LNCaP clone FGC (cell line): ENCODE data around the gene TRPV3.

Experiments
- DNase-seq: peaks from one replicate; pipeline ENCODE4 v3.0.0-alpha.2; 2011; ENCODE audit warnings: low read depth
- H3K4me3 ChIP-seq: 2 replicates; pipeline ENCODE4 v1.5.1; 2011; ENCODE audit warnings: mild to moderate bottlenecking, low read depth, low read length, control low read depth
- TF ChIP-seq, protein P1 (sequence below): IDR thresholded peaks from 2 replicates; pipeline ENCODE4 v1.5.1; 2012; ENCODE audit warnings: mild to moderate bottlenecking; ENCODE audit not compliant: control insufficient read depth, insufficient read depth; ENCODE audit errors: extremely low read depth

Gene TRPV3

DNA sequence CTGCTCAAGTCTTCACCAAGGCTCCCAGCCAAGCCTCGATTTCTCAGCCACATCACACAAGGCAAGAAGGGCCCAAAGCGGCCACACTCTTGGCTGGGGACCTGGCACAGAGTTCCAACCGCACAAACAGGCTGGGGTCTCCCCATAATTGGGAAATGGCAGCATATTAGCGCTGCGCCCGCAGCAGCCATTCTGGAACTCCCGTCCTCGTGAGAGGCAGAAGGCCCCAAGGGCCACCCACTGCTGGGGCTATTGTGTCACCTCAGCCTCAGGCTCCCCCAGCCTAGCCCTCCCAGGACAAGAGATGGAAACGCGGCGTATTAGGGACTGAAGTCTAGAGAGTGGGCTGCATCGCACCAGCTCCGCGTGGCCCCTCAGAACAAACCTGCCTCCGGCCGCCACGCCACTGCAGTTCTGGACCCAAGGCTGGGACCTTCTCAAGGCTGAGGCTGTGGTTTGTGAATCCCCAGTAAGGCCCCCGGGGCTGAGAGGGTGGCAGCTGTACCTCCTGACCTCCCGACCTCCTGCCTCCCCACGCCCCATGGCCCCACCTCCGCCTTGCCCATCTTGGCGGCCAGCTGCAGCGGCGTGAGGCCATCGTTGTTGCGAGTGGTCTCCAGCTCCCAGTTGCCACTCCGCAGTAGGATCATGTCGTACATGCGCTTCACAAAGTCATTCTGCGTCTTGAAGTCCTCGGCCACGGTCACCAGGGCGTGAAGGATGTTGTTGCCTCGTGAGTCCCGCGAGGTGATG lies 25.3 kb downstream of the TRPV3 start:
- H3K4me3 ChIP-seq = no peak overlapping the region
- DNase-seq = no peak

DNA sequence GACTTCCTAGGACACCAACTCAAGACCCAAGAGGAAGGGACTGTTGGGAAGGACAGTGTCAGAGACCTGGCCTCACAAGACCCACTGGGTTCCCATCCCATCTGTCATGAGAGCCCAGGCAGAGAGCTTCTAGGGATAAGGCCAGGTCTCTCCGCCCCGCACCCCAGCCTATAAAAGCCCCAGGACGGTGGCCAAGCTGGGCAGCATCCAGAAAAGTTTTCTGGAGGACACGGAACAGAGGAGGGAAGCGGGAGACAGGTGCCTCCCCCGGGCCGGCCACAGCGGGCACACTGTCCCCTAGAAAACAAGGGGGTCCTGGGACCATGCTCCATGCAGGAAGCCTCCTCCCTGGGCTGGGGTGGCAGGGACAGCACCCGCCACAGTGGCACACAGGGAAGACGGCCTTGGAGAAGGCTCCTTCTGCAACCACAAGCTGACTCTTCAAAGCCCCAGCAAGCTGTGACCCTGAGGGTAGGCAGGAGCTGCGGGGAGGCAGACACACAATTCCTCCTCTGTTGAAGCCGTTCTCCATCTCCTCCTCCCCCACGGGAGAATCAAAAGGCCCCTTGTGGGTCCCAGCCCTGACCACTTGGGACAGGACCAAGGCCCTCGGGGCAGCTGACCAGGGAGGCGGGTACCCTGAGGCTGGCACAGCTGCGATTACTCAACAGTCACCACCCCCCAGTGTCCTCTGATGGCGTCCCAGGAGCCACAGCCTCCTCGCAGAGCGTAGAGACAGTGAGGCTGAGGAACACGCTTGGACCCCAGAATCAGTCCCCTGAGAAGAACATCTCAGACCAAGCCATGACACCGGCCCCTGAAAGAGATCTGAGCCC lies 26.1 kb downstream of the TRPV3 start:
- no peak overlapping the region for H3K4me3 ChIP-seq
- no peak for DNase-seq
- TF ChIP-seq, protein P1, sequence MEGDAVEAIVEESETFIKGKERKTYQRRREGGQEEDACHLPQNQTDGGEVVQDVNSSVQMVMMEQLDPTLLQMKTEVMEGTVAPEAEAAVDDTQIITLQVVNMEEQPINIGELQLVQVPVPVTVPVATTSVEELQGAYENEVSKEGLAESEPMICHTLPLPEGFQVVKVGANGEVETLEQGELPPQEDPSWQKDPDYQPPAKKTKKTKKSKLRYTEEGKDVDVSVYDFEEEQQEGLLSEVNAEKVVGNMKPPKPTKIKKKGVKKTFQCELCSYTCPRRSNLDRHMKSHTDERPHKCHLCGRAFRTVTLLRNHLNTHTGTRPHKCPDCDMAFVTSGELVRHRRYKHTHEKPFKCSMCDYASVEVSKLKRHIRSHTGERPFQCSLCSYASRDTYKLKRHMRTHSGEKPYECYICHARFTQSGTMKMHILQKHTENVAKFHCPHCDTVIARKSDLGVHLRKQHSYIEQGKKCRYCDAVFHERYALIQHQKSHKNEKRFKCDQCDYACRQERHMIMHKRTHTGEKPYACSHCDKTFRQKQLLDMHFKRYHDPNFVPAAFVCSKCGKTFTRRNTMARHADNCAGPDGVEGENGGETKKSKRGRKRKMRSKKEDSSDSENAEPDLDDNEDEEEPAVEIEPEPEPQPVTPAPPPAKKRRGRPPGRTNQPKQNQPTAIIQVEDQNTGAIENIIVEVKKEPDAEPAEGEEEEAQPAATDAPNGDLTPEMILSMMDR = no peak

More for the DNA sequence above, 25.3 kb downstream of the TRPV3 start:
- TF ChIP-seq, protein P1 = no peak

DNA sequence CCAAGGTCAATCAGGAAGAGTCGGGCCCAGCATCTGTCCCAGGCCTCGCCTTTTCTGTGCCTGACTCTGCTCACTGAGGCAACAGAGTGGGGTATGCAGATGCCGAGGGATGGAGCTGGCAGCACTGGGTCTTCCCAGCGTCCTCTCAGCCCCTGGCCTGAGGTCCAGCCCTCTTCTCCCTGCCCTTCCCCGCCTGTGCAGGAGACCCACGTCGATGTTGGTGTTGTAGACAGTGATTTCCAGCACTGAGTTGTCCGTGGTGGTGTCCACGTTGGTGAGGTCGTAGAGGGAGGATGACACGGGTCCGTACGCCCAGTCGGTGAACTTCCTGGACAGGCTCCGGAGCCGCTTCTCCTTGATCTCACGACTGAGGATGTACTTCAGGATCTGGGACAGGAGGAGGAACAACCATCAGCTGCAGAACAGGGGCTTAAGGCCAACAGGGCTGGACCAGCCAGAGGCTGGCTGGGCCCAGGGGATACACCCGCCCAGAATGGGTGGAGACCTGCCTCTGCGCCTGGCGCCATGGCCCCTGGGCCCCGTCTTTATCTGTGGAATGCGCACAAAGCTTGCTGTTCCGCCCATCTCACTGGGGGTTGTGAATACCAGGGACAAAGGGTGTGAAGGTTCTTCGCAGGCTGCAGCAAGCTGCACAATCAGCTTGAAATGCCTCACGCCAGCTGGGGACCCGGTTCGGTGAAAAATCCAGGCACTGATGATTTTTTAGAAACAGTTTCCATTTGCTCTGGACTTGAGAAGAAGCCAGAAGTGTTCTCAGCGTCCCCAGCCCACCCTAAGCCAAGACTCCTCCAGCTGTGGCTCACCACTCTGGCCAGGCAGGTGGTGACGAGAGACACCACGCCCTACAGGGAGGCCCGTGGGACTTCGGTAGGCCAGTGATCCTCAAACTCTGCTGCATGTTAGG lies 27.5 kb downstream of the TRPV3 start:
- H3K4me3 ChIP-seq = no peak overlapping the region
- no peak for DNase-seq
- TF ChIP-seq, protein P1 = no peak

DNA sequence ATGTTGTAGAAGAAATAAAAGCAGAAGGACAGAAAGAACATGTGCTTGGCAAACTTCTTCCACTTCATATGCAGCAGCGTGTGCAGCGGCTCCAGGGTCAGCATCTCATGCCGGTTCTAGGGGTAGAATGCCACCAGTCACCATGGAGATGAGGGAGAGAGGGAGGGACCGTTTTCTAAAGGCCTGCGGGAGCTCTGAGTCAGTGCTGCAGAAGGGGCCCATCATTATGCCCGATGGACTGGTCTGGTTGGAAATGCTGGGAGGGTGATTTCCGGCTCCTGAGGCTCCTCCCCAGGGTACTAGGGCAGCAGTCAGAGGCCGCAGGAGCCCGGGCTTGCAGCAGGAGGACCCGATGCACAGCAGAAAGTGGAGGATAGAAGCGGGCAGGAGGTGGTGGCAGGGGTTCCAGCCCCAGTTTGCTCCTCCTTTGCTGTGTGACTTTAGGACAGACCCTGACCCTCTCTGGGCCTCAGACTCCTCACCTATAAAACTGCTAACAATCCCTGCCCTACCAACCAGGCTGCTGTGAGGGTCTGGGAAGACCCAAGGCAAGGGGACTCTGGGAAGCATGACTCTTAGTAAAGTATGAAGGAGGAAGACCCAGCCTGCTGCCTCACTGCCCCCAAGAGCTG lies 28.6 kb downstream of the TRPV3 start:
- DNase-seq = no peak
- H3K4me3 ChIP-seq = no peak overlapping the region
- TF ChIP-seq, protein P1 = no peak

DNA sequence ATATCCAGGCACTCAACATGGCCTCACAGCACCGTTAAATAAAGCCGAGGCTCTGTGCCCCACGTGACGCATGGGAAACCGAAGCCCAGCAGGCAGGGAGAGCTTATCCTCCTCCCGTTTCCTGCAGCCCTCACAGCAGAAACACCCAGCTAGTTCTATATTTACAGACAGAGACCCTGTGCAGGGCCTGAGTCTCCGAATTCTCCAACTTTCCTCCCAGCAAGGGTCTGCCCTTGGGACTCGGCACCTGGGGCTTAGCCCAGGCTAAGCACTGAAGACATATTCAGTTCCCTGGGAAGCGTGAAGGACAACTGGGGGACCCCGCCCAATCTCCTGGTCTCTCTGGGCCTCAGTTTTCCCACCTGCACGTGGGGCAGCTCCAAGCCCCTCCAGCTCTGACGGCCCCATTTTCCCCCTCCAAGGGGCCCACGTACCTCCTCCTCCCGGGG lies 29.2 kb downstream of the TRPV3 start:
- no peak overlapping the region for H3K4me3 ChIP-seq
- no peak for DNase-seq
- TF ChIP-seq, protein P1 = no peak

DNA sequence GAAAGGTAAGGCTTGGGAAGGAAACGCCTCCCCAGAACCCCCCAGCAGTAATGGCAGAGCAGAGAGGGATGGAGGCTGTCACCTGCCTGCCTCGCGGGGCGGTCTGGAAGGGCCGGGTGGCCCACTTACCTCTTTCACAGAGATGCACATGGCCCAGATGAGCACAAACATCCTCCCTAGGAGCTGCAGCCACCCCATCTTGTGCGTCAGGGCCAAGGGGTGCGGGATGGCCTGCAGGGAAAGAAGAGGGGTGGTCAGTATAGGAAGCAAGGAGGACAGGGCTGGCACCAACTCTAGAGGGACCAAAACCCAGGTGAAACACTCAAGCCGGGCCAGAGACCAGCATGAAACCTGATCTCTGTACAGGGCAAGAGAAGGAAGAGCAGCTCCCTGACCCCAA lies 29.7 kb downstream of the TRPV3 start:
- DNase-seq = no peak
- no peak overlapping the region for H3K4me3 ChIP-seq
- TF ChIP-seq, protein P1 = no peak
